ENCODE results near the gene LEKR1. TPM values are rescaled to one million over a fixed set of nuclear protein-coding genes. Genes with fewer than 3 reads are reported as not detected.
"Not testable (repeated sequence)": the region's sequence is repeated elsewhere in the genome, so short reads cannot be mapped to it uniquely, and the experiment has no call there.

Gene LEKR1
- total RNA-seq, 1 donor from 2014 or later: 0.14 TPM

DNA sequence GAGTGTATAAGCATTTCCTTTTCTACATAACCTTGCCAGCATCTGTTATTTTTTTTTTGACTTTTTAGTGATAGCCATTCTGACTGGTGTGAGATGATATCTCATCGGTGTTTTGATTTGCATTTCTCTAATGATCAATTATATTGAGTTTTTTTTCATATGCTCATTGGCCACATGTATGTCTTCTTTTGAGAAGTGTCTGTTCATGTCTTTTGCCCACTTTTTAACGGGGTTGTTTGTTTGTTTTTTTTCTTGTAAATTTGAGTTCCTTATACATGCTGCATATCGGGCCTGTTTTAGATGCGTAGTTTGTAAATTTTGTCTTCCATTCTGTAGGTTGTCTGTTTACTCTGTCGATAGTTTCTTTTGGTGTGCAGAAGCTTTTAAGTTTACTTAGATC, 89.2 kb downstream of the LEKR1 start:
- Mint-ChIP-seq H3K4me3 (no peak overlapping the region), H3K27ac (no peak overlapping the region), H3K9me3 (peaks cover 11% of the 10 kb centered on the region), H3K27me3 (peaks cover 17% of the 10 kb centered on the region), H3K36me3 (ENCODE audit: low read depth) (no peaks in the 10 kb centered on the region), H3K4me1 (no peaks in the 10 kb centered on the region)
- intact Hi-C loops (cut with micrococcal nuclease): no loop called here
- no peak for DNase-seq

GRCh38 chr3:156918746-156919145, 92.6 kb downstream of the LEKR1 start:
- no peak for DNase-seq
- intact Hi-C loops (cut with micrococcal nuclease): no loop called here
- Mint-ChIP-seq H3K9me3 (peaks cover 11% of the 10 kb centered on the region), H3K4me1 (no peaks in the 10 kb centered on the region), H3K27me3 (peaks cover 11% of the 10 kb centered on the region), H3K27ac (no peak overlapping the region), H3K36me3 (ENCODE audit: low read depth) (no peaks in the 10 kb centered on the region), H3K4me3 (no peak overlapping the region)

- H3K4me1 Mint-ChIP-seq: no peaks in the 10 kb centered on the region
- H3K27ac Mint-ChIP-seq: no peak overlapping the region
- no peak overlapping the region for H3K4me3 Mint-ChIP-seq
- peaks cover 14% of the 10 kb centered on the region for H3K27me3 Mint-ChIP-seq
- DNase-seq: no peak
- H3K9me3 Mint-ChIP-seq: peaks cover 11% of the 10 kb centered on the region
- no peaks in the 10 kb centered on the region for H3K36me3 Mint-ChIP-seq (ENCODE audit: low read depth)
- intact Hi-C loops (cut with micrococcal nuclease): no loop called here
These were observed 93.7 kb downstream of the LEKR1 start for GRCh38 chr3:156919818-156920217.

GRCh38 chr3:156920399-156920798, 94.2 kb downstream of the LEKR1 start:
- Mint-ChIP-seq H3K27me3 (peaks cover 14% of the 10 kb centered on the region), H3K4me1 (no peaks in the 10 kb centered on the region)
- intact Hi-C loops (cut with micrococcal nuclease): no loop called here

GRCh38 chr3:156923349-156923748, 97.2 kb downstream of the LEKR1 start:
- H3K4me3 Mint-ChIP-seq: no peak overlapping the region
- H3K9me3 Mint-ChIP-seq: peaks cover 10% of the 10 kb centered on the region
- no peaks in the 10 kb centered on the region for H3K36me3 Mint-ChIP-seq (ENCODE audit: low read depth)
- no peaks in the 10 kb centered on the region for H3K4me1 Mint-ChIP-seq
- H3K27me3 Mint-ChIP-seq: peaks cover 18% of the 10 kb centered on the region
- DNase-seq: no peak
- no peak overlapping the region for H3K27ac Mint-ChIP-seq
- intact Hi-C loops (cut with micrococcal nuclease): no loop called here

More at GRCh38 chr3:156920399-156920798, 94.2 kb downstream of the LEKR1 start:
- Mint-ChIP-seq H3K36me3 (ENCODE audit: low read depth) (no peaks in the 10 kb centered on the region), H3K27ac (no peak overlapping the region), H3K9me3 (peaks cover 10% of the 10 kb centered on the region), H3K4me3 (no peak overlapping the region)
- no peak for DNase-seq

DNA sequence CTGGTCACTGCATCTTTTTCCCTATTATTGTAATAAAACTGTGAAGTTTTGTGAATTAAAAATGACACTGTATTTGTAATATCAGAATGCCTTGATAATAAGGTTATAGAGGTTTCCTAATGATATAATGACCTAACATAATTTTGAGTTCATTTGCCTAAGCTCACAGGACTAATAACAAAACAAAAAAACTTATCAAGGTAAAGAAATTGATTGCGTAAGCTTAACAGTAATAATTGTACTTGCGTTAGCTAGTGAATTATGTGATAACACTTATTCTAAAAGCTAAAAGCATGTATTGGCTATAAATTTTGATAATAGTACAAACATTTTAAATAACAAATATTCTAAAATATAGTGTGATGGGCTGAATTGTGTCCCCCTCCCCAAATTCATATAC, 112.6 kb downstream of the LEKR1 start:
- H3K27ac Mint-ChIP-seq: no peak overlapping the region
- no peaks in the 10 kb centered on the region for H3K4me1 Mint-ChIP-seq
- no peak for DNase-seq
- no peaks in the 10 kb centered on the region for H3K36me3 Mint-ChIP-seq (ENCODE audit: low read depth)
- H3K27me3 Mint-ChIP-seq: peaks cover 41% of the 10 kb centered on the region
- intact Hi-C loops (cut with micrococcal nuclease): no loop called here
- H3K9me3 Mint-ChIP-seq: peaks cover 2% of the 10 kb centered on the region
- H3K4me3 Mint-ChIP-seq: no peak overlapping the region

- Mint-ChIP-seq H3K9me3 (no peaks in the 10 kb centered on the region), H3K27ac (no peak overlapping the region), H3K4me3 (no peak overlapping the region), H3K36me3 (ENCODE audit: low read depth) (no peaks in the 10 kb centered on the region), H3K27me3 (peaks cover 40% of the 10 kb centered on the region), H3K4me1 (no peaks in the 10 kb centered on the region)
- intact Hi-C loops (cut with micrococcal nuclease): no loop called here
- DNase-seq: no peak
These were observed 113.2 kb downstream of the LEKR1 start for GRCh38 chr3:156939315-156939714.

DNA sequence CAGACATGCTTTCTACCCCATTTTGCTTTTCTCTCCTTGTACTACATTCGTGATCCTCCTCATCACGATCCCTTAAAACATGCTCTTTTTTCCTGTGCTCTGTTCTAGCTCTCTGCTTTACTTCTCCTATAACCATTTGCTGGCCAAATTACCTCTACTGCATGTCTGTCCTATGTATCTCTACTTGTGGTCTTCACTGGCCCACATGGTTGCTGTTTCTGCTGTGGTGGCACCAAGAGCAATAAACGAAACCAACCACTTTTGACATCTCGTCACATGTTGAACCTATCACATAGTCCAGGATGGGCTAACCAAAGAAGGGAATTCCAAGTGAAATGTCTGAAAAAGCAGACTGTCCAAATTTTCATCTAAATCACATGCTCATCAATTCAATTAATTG, 115.2 kb downstream of the LEKR1 start:
- no peak for DNase-seq
- Mint-ChIP-seq H3K36me3 (ENCODE audit: low read depth) (no peaks in the 10 kb centered on the region), H3K4me3 (no peak overlapping the region), H3K27ac (no peak overlapping the region), H3K4me1 (no peaks in the 10 kb centered on the region), H3K27me3 (peaks cover 49% of the 10 kb centered on the region), H3K9me3 (no peaks in the 10 kb centered on the region)
- intact Hi-C loops (cut with micrococcal nuclease): no loop called here

- Mint-ChIP-seq H3K4me1 (no peaks in the 10 kb centered on the region), H3K4me3 (no peak overlapping the region), H3K27ac (no peak overlapping the region), H3K36me3 (ENCODE audit: low read depth) (no peaks in the 10 kb centered on the region), H3K9me3 (no peaks in the 10 kb centered on the region), H3K27me3 (peaks cover 47% of the 10 kb centered on the region)
- intact Hi-C loops (cut with micrococcal nuclease): no loop called here
- DNase-seq: no peak
These were observed 122.5 kb downstream of the LEKR1 start for GRCh38 chr3:156948402-156949210.

- intact Hi-C loops (cut with micrococcal nuclease): no loop called here
- Mint-ChIP-seq H3K27me3 (peaks cover 47% of the 10 kb centered on the region), H3K27ac (no peak overlapping the region), H3K36me3 (ENCODE audit: low read depth) (no peaks in the 10 kb centered on the region), H3K9me3 (no peaks in the 10 kb centered on the region), H3K4me1 (no peaks in the 10 kb centered on the region), H3K4me3 (no peak overlapping the region)
- DNase-seq: no peak
These were observed 125.9 kb downstream of the LEKR1 start for GRCh38 chr3:156952011-156952410.

DNA sequence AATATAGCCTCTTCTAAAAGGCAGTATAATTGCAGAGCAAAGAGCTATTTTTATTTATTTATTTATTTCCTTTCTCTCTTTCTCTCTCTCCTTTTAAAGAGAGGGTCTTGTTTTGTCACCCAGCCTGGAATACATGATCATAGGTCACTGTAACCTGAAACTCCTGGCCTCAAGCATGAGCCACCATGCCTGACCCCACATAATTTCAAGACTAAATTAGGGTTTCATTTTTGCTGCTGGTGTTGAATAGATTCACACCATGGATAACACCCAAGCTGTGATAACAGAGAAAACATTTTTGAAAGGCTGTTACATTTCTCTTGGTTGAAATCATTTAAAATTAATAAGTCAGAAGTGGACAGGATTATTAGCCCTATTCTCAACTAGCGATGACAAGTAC, 131.6 kb downstream of the LEKR1 start:
- Mint-ChIP-seq H3K4me3 (no peak overlapping the region), H3K36me3 (ENCODE audit: low read depth) (no peaks in the 10 kb centered on the region), H3K4me1 (no peaks in the 10 kb centered on the region), H3K27ac (no peak overlapping the region), H3K9me3 (no peaks in the 10 kb centered on the region), H3K27me3 (peaks cover 48% of the 10 kb centered on the region)
- no peak for DNase-seq
- intact Hi-C loops (cut with micrococcal nuclease): no loop called here

- Mint-ChIP-seq H3K4me1 (no peaks in the 10 kb centered on the region), H3K9me3 (no peaks in the 10 kb centered on the region), H3K27ac (no peak overlapping the region), H3K4me3 (no peak overlapping the region), H3K27me3 (peaks cover 28% of the 10 kb centered on the region), H3K36me3 (ENCODE audit: low read depth) (no peaks in the 10 kb centered on the region)
- intact Hi-C loops (cut with micrococcal nuclease): no loop called here
- no peak for DNase-seq
These were observed 136.9 kb downstream of the LEKR1 start for GRCh38 chr3:156963096-156963495.

DNA sequence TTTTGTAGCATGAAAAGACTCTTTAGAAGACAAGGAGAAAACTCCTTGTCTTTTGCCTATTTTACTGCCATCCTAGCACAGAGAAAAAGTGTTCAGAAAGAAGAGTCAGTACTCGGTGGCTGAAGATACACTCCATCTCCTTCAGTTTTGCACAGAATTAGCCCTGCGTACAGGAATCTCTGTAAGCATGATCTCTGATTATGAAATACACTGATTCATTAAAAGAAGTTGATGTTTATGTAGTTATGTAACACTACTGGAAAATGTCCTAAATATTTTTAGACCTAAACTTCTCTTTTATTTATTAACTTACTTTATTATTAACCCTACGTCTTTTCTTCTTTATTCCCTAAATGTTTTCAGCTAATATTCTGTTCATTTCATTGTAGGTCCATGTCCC, 138.4 kb downstream of the LEKR1 start:
- no peak overlapping the region for H3K27ac Mint-ChIP-seq
- no peak overlapping the region for H3K4me3 Mint-ChIP-seq
- no peaks in the 10 kb centered on the region for H3K4me1 Mint-ChIP-seq
- no peaks in the 10 kb centered on the region for H3K9me3 Mint-ChIP-seq
- peaks cover 21% of the 10 kb centered on the region for H3K27me3 Mint-ChIP-seq
- intact Hi-C loops (cut with micrococcal nuclease): no loop called here
- H3K36me3 Mint-ChIP-seq (ENCODE audit: low read depth): no peaks in the 10 kb centered on the region
- DNase-seq: no peak

DNA sequence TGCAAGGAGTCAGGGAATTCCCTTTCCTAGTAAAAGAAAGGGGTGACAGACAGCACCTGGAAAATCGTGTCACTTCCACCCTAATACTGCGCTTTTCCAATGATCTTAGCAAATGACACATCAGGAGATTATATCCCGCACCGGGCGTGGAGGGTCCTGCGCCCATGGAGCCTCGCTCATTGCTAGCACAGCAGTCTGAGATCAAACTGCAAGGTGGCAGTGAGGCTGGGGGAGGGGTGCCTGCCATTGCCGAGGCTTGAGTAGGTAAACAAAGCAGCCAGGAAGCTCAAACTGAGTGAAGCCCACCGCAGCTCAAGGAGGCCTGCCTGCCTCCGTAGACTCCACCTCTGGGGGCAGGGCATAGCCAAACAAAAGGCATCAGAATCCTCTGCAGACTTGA, 140.2 kb downstream of the LEKR1 start:
- DNase-seq; H3K27ac Mint-ChIP-seq; H3K4me3 Mint-ChIP-seq; intact Hi-C loops (cut with micrococcal nuclease); H3K9me3 Mint-ChIP-seq; H3K4me1 Mint-ChIP-seq; H3K36me3 Mint-ChIP-seq (ENCODE audit: low read depth): not testable (repeated sequence)
- peaks cover 20% of the 10 kb centered on the region for H3K27me3 Mint-ChIP-seq

- Mint-ChIP-seq H3K27me3 (peaks cover 17% of the 10 kb centered on the region), H3K27ac (no peak overlapping the region), H3K36me3 (ENCODE audit: low read depth) (no peaks in the 10 kb centered on the region), H3K4me1 (peaks cover 5% of the 10 kb centered on the region), H3K4me3 (no peak overlapping the region), H3K9me3 (no peaks in the 10 kb centered on the region)
- intact Hi-C loops (cut with micrococcal nuclease): no loop called here
- DNase-seq: no peak
These were observed 147.8 kb downstream of the LEKR1 start for GRCh38 chr3:156973954-156974353.
